Esophagus muscularis mucosa (tissue), 4 donors: Measurements from ENCODE around the gene WDR19. TPM values are rescaled to one million over a fixed set of nuclear protein-coding genes. Genes with fewer than 3 reads are reported as not detected.

Experiments
- DNase-seq: peaks from one replicate; pipeline ENCODE4 v3.0.0-alpha.2; 2017; ENCODE audit errors: extremely low spot score
- H3K27ac ChIP-seq, 4 donors: fragments of 200-600 bp; sonication (generic); replicated peaks in 1 of 4; 1 replicate in 3 of 4; 2 replicates in 1 of 4; pipeline ENCODE4 v1.5.1; 2016 to 2019; ENCODE audit warnings: mild to moderate bottlenecking in 1 of 4
- H3K27me3 ChIP-seq, 4 donors: fragments of 200-600 bp; sonication (generic); one replicate each; pipeline versions ENCODE4 v1.5.1 to v1.6.0; 2016 to 2019
- H3K36me3 ChIP-seq, 4 donors: fragments of 200-600 bp; sonication (generic); one replicate each; pipeline ENCODE4 v1.5.1; 2016 to 2019
- H3K4me1 ChIP-seq, 4 donors: fragments of 200-600 bp; sonication (generic); one replicate each; pipeline ENCODE4 v1.5.1; 2016 to 2019
- H3K4me3 ChIP-seq, 4 donors: fragments of 200-600 bp; sonication (generic); 1 replicate in 2 of 4; 2 replicates in 2 of 4; pipeline ENCODE4 v1.5.1; 2016 to 2019; ENCODE audit warnings: mild to moderate bottlenecking in 4 of 4, moderate library complexity in 1 of 4
- H3K9me3 ChIP-seq, 4 donors: fragments of 200-600 bp; sonication (generic); 1 replicate in 3 of 4; 2 replicates in 1 of 4; pipeline ENCODE4 v1.5.1; 2016 to 2019
- EP300 ChIP-seq: sonication (generic); formaldehyde crosslinking; IDR thresholded peaks from one replicate; pipeline ENCODE4 v1.6.1; 2017; ENCODE audit warnings: antibody characterized with exemption
- POLR2A ChIP-seq: fragments of 450-650 bp; IDR thresholded peaks from one replicate; pipeline ENCODE4 v1.6.1; 2017; ENCODE audit warnings: antibody characterized with exemption, moderate library complexity, mild to moderate bottlenecking, low read depth
- POLR2AphosphoS5 ChIP-seq, 2 donors: sonication (generic); formaldehyde crosslinking; IDR thresholded peaks; one replicate each; pipeline ENCODE4 v1.6.1; 2017; ENCODE audit warnings: antibody characterized with exemption in 2 of 2
- WGBS: methylation state at CpG from one replicate; pipeline ENCODE4 v1.1.5; 2018; 5-methylcytosine and 5-hydroxymethylcytosine counted together
- intact Hi-C: fragments of 100-400 bp; cut with DNase I; formaldehyde crosslinking; loops from one replicate; pipeline ENCODE4 v1.15.1; 2023
- total RNA-seq, 4 donors: library from RNA; depleted of rRNA; stranded (reverse); fragments of >200 nt; gene quantifications; one replicate each; pipeline versions ENCODE4 v1.1.0 to v1.2.1, GENCODE V29; 2016
- TF ChIP-seq, protein P1 (sequence below), 3 experiments: fragments of 200-600 bp in 2 of 3; fragments of 450-650 bp in 1 of 3; sonication (generic) in 2 of 3; IDR thresholded peaks; one replicate each; pipeline ENCODE4 v1.5.1; 2017 to 2019; ENCODE audit warnings: antibody characterized with exemption in 3 of 3, mild to moderate bottlenecking in 2 of 3, moderate library complexity in 1 of 3

The WDR19 gene
- total RNA-seq, 4 donors from 2014 or later, result 22.1 to 32.4 (median 26.0) TPM

DNA sequence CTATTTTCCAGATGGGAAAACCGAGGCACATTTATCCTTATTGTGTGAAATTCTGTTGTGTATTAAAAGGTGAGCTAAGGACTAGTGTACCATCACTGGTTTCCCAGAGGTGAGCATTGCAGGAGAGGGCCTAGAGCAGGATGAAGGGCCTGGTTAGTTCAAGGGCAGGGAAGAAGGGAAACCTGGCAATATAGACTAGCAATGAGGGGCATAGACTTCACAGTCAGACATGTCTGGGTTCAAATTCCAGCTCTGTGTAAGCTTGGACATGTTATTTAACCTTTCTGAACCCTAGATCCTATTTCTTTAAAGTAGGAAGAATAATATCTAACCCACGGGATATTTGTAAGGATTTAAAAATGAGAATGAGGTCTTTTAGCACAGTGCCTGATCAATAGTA, 50.8 kb downstream of the WDR19 start:
- Histone ChIP-seq H3K4me3 (no peak overlapping the region), H3K4me1 (no peaks in the 10 kb centered on the region), H3K36me3 (peaks cover 14 to 86% (median 27%) of the 10 kb centered on the region in 4 donors), H3K27ac (no peak overlapping the region), H3K9me3 (no peaks in the 10 kb centered on the region), H3K27me3 (no peaks in the 10 kb centered on the region)
- no peak for TF ChIP-seq EP300
- intact Hi-C loops, result no loop called here
- 100% methylated on average over 2 of the region's 2 CpGs for WGBS
- DNase-seq, result no peak

DNA sequence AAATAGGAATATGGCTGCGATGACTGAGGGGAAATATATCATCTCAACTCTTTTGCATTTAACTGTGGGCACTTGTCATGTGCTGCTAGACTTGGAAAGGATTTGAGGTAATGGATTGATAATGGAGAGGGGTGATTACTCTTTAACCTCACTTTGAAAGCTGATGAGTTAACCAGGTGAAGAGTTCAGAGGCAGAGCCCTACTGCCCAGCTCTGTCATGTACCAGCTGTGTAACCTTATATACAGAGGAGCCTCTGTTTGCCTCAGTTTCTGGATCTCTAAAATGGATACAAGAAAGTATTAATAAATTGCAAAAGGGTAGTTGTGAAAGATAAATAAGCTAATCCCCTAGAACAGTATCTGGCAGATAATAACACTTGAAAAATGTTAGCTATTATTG, 51.5 kb downstream of the WDR19 start:
- Histone ChIP-seq H3K9me3 (no peaks in the 10 kb centered on the region), H3K4me1 (no peaks in the 10 kb centered on the region), H3K27me3 (no peaks in the 10 kb centered on the region), H3K4me3 (no peak overlapping the region), H3K36me3 (peaks cover 11 to 86% (median 28%) of the 10 kb centered on the region in 4 donors), H3K27ac (no peak overlapping the region)
- WGBS, result 100% methylated on average over 1 of the region's 1 CpG
- no peak for DNase-seq
- intact Hi-C loops, result no loop called here
- no peak for TF ChIP-seq EP300
- TF ChIP-seq, protein P1, sequence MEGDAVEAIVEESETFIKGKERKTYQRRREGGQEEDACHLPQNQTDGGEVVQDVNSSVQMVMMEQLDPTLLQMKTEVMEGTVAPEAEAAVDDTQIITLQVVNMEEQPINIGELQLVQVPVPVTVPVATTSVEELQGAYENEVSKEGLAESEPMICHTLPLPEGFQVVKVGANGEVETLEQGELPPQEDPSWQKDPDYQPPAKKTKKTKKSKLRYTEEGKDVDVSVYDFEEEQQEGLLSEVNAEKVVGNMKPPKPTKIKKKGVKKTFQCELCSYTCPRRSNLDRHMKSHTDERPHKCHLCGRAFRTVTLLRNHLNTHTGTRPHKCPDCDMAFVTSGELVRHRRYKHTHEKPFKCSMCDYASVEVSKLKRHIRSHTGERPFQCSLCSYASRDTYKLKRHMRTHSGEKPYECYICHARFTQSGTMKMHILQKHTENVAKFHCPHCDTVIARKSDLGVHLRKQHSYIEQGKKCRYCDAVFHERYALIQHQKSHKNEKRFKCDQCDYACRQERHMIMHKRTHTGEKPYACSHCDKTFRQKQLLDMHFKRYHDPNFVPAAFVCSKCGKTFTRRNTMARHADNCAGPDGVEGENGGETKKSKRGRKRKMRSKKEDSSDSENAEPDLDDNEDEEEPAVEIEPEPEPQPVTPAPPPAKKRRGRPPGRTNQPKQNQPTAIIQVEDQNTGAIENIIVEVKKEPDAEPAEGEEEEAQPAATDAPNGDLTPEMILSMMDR (IDR thresholded peaks at IDR 0.05), result no peak
- no peak for TF ChIP-seq POLR2A
- TF ChIP-seq POLR2AphosphoS5 (IDR thresholded peaks at IDR 0.05), result no peak

DNA sequence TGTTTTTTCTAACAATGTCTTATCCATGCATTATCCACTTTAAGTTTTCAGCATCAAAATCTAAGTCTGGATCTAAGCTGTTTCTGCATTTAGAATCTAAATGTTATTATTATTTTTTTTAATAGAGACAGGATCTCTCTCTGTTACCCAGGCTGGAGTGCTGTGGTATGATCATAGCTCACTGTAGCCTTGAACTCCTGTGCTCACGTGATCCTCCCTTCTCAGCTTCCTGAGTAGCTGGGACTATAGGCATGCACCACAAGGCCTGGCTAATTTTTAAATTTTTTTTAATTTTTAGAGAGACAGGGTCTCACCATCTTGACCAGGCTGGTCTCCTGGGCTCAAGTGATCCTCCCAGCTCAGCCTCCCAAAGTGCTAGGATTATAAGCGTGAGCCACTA, 52.7 kb downstream of the WDR19 start:
- H3K9me3 ChIP-seq, result no peaks in the 10 kb centered on the region
- H3K36me3 ChIP-seq, result peaks cover 15 to 85% (median 29%) of the 10 kb centered on the region in 4 donors
- no peak for TF ChIP-seq POLR2A
- H3K4me1 ChIP-seq, result no peaks in the 10 kb centered on the region
- WGBS, result 95% methylated on average over 2 of the region's 2 CpGs
- no peak for DNase-seq
- no peak overlapping the region for H3K4me3 ChIP-seq
- no peak overlapping the region for H3K27ac ChIP-seq
- intact Hi-C loops, result no loop called here
- H3K27me3 ChIP-seq, result no peaks in the 10 kb centered on the region

DNA sequence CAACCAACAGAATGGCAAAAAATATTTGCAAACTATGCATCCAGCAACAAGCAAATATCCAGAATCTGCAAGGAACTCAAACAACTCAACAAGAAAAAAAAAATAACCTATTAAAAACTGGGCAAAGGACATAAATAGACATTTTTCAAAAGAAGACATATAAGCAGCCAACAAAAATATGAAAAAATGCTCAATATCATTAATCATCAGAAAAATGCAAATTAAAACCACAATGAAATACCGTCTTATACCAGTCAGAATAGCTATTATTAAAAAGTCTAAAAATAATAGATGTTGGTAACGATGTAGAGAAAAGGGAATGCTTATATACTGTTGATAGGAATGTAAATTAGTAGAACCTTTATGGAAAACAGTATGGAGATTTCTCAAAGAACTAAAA, 53.4 kb downstream of the WDR19 start:
- WGBS, result 93% methylated on average over 2 of the region's 2 CpGs
- peaks cover 15 to 78% (median 29%) of the 10 kb centered on the region in 4 donors for H3K36me3 ChIP-seq
- intact Hi-C loops, result no loop called here
- H3K9me3 ChIP-seq, result no peaks in the 10 kb centered on the region
- TF ChIP-seq EP300 (no peak), POLR2A (no peak)
- no peak for DNase-seq
- no peaks in the 10 kb centered on the region for H3K4me1 ChIP-seq
- no peak overlapping the region for H3K4me3 ChIP-seq
- no peaks in the 10 kb centered on the region for H3K27me3 ChIP-seq
- H3K27ac ChIP-seq, result no peak overlapping the region

DNA sequence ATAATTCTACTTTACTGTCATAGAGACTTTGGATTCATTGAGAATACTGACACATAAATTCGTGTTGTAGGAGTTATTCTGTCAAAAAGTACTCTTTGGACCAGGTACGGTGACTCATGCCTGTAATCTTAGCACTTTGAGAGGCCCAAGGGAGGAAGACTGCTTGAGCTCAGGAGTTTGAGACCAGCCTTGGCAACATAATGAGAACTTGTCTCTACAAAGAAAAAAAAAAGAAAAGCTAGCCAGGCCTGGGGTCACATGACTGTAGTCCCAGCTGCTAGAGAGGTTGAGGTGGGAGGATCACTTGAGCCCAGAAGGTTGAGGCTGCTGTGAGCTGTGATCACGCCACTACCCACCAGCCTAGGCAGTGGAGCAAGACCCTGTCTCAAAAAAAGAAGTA, 54.9 kb downstream of the WDR19 start:
- TF ChIP-seq EP300, result no peak
- TF ChIP-seq POLR2A, result no peak
- TF ChIP-seq, protein P1 (IDR thresholded peaks at IDR 0.05), result no peak
- TF ChIP-seq POLR2AphosphoS5 (IDR thresholded peaks at IDR 0.05), result no peak
- H3K27me3 ChIP-seq, result no peaks in the 10 kb centered on the region
- peaks cover 11 to 73% (median 24%) of the 10 kb centered on the region in 4 donors for H3K36me3 ChIP-seq
- H3K4me3 ChIP-seq, result no peak overlapping the region
- DNase-seq, result no peak
- H3K9me3 ChIP-seq, result no peaks in the 10 kb centered on the region
- no peaks in the 10 kb centered on the region for H3K4me1 ChIP-seq
- H3K27ac ChIP-seq, result no peak overlapping the region
- intact Hi-C loops, result no loop called here
- WGBS, result 81% methylated on average over 3 of the region's 3 CpGs

DNA sequence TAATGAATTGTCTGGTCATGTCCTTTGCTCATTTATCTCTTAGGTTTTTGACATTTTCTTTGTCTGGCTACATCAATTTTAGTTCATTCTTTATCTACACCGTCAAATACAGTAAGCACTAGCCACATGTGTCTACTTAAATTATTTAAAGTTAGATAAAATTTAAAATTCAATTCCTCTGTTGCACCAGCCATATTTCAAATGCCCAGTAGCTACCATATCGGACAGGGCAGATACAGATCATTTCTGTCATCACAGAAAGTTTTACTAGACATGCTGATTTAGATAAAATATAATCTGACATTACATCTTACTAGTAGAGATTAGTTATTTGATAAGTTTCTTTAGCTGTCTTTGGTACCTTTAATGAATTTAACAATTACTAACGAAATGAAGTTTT, 61.1 kb downstream of the WDR19 start:
- Histone ChIP-seq H3K9me3 (peaks cover 0 to 4% (median 0%) of the 10 kb centered on the region in 4 donors), H3K4me3 (no peak overlapping the region), H3K4me1 (no peaks in the 10 kb centered on the region), H3K27me3 (no peaks in the 10 kb centered on the region), H3K36me3 (peaks cover 24 to 68% (median 29%) of the 10 kb centered on the region in 4 donors), H3K27ac (no peak overlapping the region)
- WGBS, result 91% methylated on average over 3 of the region's 3 CpGs
- no peak for TF ChIP-seq POLR2A
- TF ChIP-seq, protein P1 (IDR thresholded peaks at IDR 0.05), result no peak
- TF ChIP-seq POLR2AphosphoS5 (IDR thresholded peaks at IDR 0.05), result no peak
- TF ChIP-seq EP300, result no peak
- intact Hi-C loops, result no loop called here
- DNase-seq, result no peak
